HL-60 (cell line): ENCODE data around the gene C3orf20.

Experiments
- DNase-seq, 2 experiments: peaks; one replicate each; pipeline ENCODE4 v3.0.0-alpha.2; 2010 to 2020; ENCODE audit warnings: low read depth in 1 of 2, low spot score in 1 of 2
- H3K27ac ChIP-seq: fragments of 250-450 bp; sonication (Bioruptor Pico); replicated peaks from 2 replicates; pipeline ENCODE4 v1.5.1; 2020; ENCODE audit warnings: mild to moderate bottlenecking, moderate library complexity
- H3K27me3 ChIP-seq: fragments of 250-450 bp; sonication (Bioruptor Pico); 2 replicates; pipeline ENCODE4 v1.5.1; 2021; ENCODE audit warnings: mild to moderate bottlenecking, moderate library complexity; ENCODE audit not compliant: insufficient read depth, poor library complexity, severe bottlenecking
- H3K4me3 ChIP-seq: replicated peaks from 2 replicates; pipeline ENCODE4 v1.5.1; 2011; ENCODE audit warnings: mild to moderate bottlenecking, control low read depth, low read length; ENCODE audit not compliant: insufficient read depth
- GABPA ChIP-seq: IDR thresholded peaks from 2 replicates; pipeline ENCODE4 v1.6.1; 2012; ENCODE audit warnings: low read depth
- POLR2AphosphoS5 ChIP-seq: IDR thresholded peaks from 2 replicates; pipeline ENCODE4 v1.6.1; 2012; ENCODE audit warnings: low read depth
- SPI1 ChIP-seq: IDR thresholded peaks from 2 replicates; pipeline ENCODE4 v1.6.1; 2012; ENCODE audit warnings: low read depth, mild to moderate bottlenecking, borderline replicate concordance
- TF ChIP-seq, protein P1 (sequence below): IDR thresholded peaks from 2 replicates; pipeline ENCODE4 v1.6.1; 2012; ENCODE audit warnings: low read depth; ENCODE audit not compliant: insufficient replicate concordance
- TF ChIP-seq, protein P2 (sequence below): IDR thresholded peaks from one replicate; pipeline ENCODE4 v1.5.1; 2011; ENCODE audit warnings: low read length, control low read depth, inconsistent platforms; ENCODE audit not compliant: insufficient read depth

C3orf20 gene

DNA sequence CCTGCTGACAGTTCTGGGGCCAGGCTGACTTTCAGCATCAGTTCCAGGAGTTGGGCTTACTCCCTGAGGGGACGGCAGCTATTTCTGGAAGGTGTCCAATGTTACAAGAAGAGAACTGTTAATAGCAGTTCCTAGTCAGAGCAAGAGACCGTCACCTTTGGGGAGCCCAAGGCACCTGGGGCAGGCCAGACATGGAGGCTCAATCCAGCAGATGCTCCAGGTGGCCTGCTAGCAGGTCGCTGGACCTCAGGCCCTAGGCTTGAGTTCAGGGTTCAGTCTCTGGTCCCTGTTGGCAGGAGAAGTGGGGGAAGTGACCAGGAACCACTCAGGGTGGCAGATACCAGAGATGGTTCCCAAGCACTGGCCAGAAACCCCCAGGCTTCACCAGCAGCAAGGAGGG, 25.9 kb downstream of the C3orf20 start:
- Histone ChIP-seq H3K27me3 (no peaks in the 10 kb centered on the region), H3K27ac (no peak overlapping the region), H3K4me3 (no peak overlapping the region)
- TF ChIP-seq SPI1 (no peak), POLR2AphosphoS5 (no peak), GABPA (no peak)
- TF ChIP-seq, protein P1, sequence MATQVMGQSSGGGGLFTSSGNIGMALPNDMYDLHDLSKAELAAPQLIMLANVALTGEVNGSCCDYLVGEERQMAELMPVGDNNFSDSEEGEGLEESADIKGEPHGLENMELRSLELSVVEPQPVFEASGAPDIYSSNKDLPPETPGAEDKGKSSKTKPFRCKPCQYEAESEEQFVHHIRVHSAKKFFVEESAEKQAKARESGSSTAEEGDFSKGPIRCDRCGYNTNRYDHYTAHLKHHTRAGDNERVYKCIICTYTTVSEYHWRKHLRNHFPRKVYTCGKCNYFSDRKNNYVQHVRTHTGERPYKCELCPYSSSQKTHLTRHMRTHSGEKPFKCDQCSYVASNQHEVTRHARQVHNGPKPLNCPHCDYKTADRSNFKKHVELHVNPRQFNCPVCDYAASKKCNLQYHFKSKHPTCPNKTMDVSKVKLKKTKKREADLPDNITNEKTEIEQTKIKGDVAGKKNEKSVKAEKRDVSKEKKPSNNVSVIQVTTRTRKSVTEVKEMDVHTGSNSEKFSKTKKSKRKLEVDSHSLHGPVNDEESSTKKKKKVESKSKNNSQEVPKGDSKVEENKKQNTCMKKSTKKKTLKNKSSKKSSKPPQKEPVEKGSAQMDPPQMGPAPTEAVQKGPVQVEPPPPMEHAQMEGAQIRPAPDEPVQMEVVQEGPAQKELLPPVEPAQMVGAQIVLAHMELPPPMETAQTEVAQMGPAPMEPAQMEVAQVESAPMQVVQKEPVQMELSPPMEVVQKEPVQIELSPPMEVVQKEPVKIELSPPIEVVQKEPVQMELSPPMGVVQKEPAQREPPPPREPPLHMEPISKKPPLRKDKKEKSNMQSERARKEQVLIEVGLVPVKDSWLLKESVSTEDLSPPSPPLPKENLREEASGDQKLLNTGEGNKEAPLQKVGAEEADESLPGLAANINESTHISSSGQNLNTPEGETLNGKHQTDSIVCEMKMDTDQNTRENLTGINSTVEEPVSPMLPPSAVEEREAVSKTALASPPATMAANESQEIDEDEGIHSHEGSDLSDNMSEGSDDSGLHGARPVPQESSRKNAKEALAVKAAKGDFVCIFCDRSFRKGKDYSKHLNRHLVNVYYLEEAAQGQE: no peak
- TF ChIP-seq, protein P2, sequence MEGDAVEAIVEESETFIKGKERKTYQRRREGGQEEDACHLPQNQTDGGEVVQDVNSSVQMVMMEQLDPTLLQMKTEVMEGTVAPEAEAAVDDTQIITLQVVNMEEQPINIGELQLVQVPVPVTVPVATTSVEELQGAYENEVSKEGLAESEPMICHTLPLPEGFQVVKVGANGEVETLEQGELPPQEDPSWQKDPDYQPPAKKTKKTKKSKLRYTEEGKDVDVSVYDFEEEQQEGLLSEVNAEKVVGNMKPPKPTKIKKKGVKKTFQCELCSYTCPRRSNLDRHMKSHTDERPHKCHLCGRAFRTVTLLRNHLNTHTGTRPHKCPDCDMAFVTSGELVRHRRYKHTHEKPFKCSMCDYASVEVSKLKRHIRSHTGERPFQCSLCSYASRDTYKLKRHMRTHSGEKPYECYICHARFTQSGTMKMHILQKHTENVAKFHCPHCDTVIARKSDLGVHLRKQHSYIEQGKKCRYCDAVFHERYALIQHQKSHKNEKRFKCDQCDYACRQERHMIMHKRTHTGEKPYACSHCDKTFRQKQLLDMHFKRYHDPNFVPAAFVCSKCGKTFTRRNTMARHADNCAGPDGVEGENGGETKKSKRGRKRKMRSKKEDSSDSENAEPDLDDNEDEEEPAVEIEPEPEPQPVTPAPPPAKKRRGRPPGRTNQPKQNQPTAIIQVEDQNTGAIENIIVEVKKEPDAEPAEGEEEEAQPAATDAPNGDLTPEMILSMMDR: no peak
- DNase-seq: no peak

DNA sequence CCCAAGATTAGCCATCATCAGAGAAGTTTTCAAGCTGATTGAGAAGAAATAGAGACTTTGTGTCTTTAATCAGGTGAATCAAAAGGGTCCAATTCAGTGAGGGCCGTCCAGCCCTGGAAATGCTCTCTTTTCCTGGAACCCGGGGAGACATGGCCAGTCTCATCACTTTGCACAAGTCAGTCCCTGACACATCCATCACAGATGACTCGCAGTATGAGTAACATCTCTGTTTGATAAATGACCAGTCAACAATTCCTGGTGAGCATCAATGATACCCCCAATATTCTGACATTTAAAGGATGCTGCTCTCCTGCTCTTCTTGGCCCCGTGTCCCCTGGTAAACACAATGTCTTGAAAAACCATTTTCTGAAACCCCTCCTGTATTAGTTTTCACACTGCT, 26.7 kb downstream of the C3orf20 start:
- no peak for DNase-seq
- no peak overlapping the region for H3K27ac ChIP-seq

DNA sequence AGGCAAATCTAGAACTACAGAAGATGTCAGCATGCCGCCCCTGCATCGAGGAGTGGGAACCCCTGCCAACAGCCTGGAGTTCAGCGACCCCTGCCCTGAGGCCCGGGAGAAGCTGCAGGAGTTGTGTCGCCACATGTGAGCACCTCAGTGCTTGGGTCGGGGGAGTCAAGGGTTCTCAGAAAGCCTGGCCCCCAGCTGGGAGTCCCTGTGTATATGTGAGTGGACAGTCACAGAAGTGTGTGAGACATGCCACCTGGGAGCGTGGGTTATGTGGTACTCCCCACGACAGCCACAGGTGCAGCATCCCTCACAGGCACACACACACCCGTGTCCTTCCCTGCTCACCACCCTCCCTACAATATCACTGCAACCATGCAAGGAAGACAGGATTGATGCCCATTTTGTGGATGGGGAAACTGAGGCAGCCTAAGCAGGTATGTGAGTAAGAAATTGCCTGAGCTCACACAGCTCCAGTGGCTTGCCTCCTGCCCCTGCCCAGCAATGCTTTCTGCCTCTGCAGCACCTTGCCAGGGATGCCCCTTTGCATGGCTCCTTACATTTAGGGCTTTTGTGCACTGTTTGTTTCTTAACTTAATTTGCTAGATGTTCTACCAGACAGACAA, 28.3 kb downstream of the C3orf20 start:
- Histone ChIP-seq H3K27me3 (no peaks in the 10 kb centered on the region), H3K4me3 (no peak overlapping the region), H3K27ac (no peak overlapping the region)
- DNase-seq: no peak
- no peak for TF ChIP-seq POLR2AphosphoS5
- TF ChIP-seq GABPA: no peak
- no peak for TF ChIP-seq SPI1
- TF ChIP-seq, protein P2: no peak
- TF ChIP-seq, protein P1: no peak

More for the DNA sequence above, 26.7 kb downstream of the C3orf20 start:
- TF ChIP-seq SPI1: no peak
- TF ChIP-seq, protein P1: no peak
- no peak for TF ChIP-seq GABPA
- no peak for TF ChIP-seq POLR2AphosphoS5
- TF ChIP-seq, protein P2: no peak
- Histone ChIP-seq H3K4me3 (no peak overlapping the region), H3K27me3 (no peaks in the 10 kb centered on the region)
